ENCODE data around the gene TLCD3B.

TLCD3B gene

DNA sequence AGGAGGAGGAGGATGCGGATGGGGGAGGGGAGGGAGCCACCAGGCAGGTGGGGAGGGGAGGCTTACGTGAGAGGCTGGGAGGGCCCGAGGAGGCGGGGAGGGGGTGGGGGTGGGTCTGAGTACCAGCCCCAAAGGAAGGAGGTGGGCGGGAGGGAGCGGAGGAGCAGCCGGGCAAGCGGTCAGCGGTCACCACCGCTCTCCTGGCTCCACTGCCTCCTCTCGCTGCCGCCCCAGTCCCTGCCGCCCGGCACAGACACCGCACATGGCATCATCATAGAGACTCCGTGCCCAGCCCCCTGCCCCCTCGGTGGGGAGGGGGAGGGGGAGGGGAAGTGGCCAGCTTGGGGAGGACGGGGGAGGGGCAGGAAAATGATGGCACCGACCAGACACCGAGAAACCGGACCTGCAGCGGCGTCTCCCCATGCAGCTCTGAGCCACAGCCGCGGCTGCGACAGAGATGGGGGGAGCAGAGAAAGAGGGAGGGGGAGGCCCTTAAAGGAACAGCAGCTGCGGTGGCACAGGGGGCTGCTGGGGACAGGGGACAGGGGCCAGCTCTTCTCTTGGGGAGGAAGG lies at the start of gene TLCD3B:
Gene TLCD3B, minus strand, starts transcription at position 431 of the 573 bp plus-strand sequence. CDS start 744 bp downstream, outside the sequence.
- DNase-seq: no peak

DNA sequence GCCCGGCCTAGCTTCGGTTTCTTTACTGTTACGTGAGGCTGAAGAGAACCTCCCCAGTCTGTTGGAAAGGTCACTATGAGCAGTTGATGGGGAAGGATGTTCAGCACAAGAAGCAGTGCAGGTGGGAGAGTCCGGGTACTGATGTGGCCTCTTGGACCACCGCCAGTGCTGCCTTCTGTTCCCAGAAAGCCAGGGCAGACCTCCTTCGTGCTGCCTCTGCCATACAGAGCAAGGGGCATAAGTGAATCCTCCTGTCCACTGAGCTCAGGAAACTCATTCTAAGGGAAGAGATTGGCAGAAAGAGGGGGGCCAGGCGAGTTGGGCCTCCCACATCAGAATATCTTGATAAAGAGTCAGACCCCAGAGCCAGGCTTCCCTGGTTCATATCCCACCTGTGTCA lies 48.4 kb upstream of the TLCD3B start:
- DNase-seq: no peak

DNA sequence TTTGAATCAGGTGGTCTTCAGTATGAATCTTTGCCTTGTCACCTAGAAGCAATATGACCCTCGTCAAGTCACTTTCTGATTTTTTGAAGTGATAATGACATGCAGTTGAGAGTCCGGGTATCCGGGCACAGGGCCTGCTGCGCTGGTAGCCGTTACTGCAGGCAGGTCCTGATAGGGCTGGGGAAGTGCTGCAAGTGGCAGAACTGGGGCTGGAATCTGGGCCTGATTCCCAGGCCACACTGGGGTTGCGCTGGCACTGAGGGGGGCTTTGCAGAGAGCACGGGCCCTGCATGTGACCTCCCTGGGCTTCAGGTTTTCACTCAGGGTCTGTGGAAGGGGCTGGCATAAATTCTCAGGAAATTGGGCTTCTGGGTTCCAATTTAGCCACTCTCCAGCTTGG lies 47.7 kb upstream of the TLCD3B start:
- no peak for DNase-seq

GRCh38 chr16:30077656-30078055 lies 46.6 kb upstream of the TLCD3B start:
- no peak for DNase-seq

DNA sequence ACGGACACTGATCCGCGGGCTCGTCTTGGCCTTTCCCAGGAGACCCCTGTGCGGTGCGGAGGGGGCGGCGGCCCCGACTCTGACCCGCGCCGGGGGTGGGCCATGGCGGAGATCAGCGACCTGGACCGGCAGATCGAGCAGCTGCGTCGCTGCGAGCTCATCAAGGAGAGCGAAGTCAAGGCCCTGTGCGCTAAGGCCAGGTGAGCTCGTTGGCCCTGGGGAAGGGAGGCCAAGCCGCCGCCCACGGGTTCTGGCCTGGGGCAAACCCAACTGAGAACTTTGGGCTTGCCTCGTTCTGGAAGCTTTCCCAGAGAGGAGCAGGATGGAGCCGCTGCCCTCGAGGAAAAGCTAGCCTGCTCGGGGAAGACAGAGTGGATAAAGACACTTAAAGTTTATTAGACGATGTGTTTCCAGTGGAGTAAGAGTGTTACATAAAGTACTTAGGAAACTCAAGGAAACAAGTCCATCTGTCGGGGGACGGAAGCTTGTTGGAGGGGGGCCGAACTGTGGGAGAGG lies 45.3 kb upstream of the TLCD3B start:
- DNase-seq: no peak

- DNase-seq: peak; percentile 90
Observed at GRCh38 chr16:30075503-30076275, 44.6 kb upstream of the TLCD3B start, which contains the start of gene PPP4C. Gene PPP4C, plus strand, starts transcription at chr16:30075994. Its CDS starts 384 bp downstream, at chr16:30076378.

DNA sequence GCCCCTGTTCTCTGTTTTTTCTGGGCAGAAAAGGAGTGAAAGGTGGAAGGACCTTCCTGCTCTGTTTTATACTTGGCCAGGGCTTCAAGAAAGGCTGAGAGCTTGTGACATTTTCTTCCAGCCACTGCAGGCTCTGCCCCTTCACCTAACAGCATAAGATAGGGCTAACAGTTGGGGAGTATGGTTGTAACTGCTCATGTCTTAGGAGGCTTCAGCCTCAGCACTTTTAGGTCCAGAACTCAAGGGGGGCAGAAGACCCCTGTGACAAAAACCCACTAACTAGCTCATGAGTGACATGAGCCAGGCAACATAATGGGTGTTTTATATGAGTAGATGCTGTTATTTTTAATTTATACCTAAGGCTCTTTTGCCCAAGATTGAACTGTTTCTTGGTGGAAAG lies 39.4 kb upstream of the TLCD3B start:
- no peak for DNase-seq

GRCh38 chr16:30069611-30070462 lies 38.8 kb upstream of the TLCD3B start:
- no peak for DNase-seq

DNA sequence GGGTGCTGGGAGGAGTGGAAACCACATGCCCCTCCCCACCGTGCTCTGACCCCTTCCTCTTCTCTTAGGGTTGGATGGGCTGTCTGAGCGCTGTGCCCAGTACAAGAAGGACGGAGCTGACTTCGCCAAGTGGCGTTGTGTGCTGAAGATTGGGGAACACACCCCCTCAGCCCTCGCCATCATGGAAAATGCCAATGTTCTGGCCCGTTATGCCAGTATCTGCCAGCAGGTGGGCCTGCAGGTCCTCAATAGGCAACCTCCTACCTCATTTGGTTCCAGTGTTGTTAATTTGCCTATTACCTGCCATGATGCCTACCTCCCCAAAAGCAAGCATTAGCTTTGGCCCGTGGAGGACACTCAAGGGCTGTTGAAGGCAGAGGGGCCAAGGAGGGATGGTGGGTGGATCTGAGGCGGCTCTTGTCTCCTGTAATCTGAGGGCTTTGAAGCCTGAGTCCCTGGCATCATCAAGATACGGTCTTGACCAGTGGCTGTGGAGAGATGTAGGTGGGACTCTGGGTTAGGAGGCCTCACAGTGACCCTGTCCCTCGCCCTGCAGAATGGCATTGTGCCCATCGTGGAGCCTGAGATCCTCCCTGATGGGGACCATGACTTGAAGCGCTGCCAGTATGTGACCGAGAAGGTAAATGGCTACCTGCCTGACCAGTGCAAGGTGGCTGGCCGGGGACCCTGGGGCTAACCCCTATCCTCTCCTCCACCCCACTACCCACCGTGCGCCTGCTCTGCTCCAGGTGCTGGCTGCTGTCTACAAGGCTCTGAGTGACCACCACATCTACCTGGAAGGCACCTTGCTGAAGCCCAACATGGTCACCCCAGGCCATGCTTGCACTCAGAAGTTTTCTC lies 37.9 kb upstream of the TLCD3B start:
- peak; percentile 50 for DNase-seq

GRCh38 chr16:30068333-30068732 lies 37.3 kb upstream of the TLCD3B start:
- no peak for DNase-seq

- no peak for DNase-seq
Observed at GRCh38 chr16:30067584-30067916, 36.5 kb upstream of the TLCD3B start.

DNA sequence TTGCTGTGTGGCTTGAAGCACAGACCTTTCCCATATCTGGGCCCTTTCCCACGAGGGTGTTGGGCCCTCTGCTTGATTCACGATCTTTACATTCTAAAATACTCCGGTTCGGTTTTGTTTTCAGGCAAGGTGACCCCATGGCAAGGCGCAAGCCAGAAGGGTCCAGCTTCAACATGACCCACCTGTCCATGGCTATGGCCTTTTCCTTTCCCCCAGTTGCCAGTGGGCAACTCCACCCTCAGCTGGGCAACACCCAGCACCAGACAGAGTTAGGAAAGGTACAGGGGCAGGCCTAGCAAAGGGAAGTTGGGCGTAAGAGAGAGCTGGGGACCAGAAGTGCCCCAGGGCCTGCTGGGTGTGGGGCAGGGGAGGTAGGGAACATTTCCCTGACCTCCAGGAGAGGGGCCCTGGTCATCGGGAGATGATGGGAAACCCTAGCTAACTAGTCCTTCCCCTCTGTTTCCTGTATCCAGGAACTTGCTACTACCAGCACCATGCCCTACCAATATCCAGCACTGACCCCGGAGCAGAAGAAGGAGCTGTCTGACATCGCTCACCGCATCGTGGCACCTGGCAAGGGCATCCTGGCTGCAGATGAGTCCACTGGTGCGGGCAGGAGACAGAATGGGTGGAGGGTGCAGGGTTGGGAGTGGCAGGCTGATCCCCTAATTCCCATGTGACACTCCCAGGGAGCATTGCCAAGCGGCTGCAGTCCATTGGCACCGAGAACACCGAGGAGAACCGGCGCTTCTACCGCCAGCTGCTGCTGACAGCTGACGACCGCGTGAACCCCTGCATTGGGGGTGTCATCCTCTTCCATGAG lies 35.9 kb upstream of the TLCD3B start:
- DNase-seq: no peak

- no peak for DNase-seq
Observed at GRCh38 chr16:30065943-30066760, 35.1 kb upstream of the TLCD3B start.

GRCh38 chr16:30065102-30065942 lies 34.3 kb upstream of the TLCD3B start, which contains the start of gene ALDOA:
Gene ALDOA, plus strand, starts transcription at chr16:30065760. Its CDS starts 1,138 bp downstream, at chr16:30066898.
- DNase-seq: peak; percentile 98

GRCh38 chr16:30064729-30065101 lies 33.6 kb upstream of the TLCD3B start:
- DNase-seq: no peak

DNA sequence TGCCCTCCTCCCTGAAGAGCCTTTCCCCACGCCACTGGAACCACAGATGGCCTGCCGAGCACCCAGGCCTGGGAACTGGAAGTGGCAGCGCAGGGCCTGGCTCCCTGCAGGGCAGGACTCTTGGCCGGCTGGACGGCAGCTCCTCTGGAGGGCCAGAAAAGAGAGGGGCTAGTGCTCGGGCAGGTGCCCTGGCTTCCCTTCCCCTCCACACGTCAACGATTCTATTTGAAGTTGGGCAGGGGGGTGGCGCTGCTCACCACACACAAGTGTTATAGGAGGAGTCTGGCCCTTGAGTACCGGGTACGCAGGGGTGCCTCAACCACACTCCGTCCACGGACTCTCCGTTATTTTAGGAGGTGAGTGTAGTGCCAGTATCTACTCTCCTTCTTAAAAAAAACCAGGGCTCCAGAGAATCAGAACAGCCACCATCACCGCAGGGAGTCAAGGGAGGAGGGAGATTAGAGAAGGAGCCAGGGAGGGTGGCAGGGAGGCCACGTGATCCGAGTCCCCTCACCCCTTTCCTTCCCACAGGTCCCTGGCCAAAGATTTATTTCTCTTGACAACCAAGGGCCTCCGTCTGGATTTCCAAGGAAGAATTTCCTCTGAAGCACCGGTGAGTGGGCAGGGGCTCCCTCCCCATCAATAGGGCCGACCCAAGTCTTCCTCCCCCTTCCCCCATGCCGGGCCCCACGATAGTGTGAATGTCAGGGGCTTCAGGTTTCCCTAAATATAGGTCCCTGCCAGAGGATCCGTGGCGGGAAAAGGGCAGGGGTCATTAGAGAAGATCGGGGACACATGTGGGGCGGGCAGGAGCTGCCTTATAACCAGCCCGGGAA lies 33.0 kb upstream of the TLCD3B start:
- DNase-seq: peak; percentile 85

DNA sequence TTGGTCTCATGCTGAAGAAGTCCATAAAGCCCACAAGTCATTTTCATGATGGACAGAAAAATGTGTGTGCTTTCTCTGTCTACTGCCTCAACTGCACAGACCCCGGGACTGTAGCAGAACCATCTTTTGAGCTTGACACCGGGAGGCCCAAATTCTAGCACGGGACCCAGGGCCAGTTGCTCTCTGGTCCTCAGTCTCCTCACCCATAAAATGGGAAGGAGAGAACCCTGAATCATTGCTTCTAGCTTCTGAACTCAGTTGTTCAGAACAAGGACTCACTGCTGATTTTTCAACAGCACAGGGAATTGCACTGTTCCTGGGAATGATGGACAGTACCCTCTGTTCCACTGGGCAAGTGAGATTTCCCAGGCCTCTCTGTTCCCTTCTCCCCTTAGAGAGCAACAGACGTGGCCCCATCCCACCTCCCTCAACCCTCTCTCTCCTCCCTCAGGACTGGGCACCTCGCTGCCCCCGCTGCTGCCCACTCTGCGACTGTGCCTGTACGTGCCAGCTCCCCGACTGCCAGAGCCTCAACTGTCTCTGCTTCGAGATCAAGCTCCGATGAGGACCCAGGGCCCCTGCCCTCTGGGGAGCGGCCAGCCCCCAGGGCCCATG lies 32.3 kb upstream of the TLCD3B start:
- no peak for DNase-seq

Measured in activated CD4-positive, alpha-beta T cell treated with anti-CD3 and anti-CD28 coated beads, Interleukin-2, amount 50 U/mL, for 16 hours (primary cell).